ENCODE measurements around the gene CCDC57. TPM values are rescaled to one million over a fixed set of nuclear protein-coding genes. Genes with fewer than 3 reads are reported as not detected.

Gene CCDC57
- polyA plus RNA-seq, 1 donor = 45.6 TPM

GRCh38 chr17:82056729-82057621 is 155.7 kb downstream of the CCDC57 start:
- no peaks in the 10 kb centered on the region for H3K9me3 ChIP-seq (ENCODE audit: control insufficient read depth, low read depth, low read length)
- H3K27me3 ChIP-seq (ENCODE audit: control insufficient read depth, insufficient read depth, low read length) = no peaks in the 10 kb centered on the region
- H3K4me1 ChIP-seq (ENCODE audit: control insufficient read depth, insufficient read depth, low read length) = peaks cover 11% of the 10 kb centered on the region
- peaks cover 86% of the 10 kb centered on the region for H3K36me3 ChIP-seq (ENCODE audit: control insufficient read depth, insufficient read depth, low read length)
- H3K27ac ChIP-seq (ENCODE audit: low read length) = no peak overlapping the region
- DNase-seq = no peak
- H3K4me3 ChIP-seq (ENCODE audit: low read length) = no peak overlapping the region
- no CpG with 5 or more reads among the region's 29 CpGs for WGBS (ENCODE audit: insufficient coverage, low lambda C conversion rate)

DNA sequence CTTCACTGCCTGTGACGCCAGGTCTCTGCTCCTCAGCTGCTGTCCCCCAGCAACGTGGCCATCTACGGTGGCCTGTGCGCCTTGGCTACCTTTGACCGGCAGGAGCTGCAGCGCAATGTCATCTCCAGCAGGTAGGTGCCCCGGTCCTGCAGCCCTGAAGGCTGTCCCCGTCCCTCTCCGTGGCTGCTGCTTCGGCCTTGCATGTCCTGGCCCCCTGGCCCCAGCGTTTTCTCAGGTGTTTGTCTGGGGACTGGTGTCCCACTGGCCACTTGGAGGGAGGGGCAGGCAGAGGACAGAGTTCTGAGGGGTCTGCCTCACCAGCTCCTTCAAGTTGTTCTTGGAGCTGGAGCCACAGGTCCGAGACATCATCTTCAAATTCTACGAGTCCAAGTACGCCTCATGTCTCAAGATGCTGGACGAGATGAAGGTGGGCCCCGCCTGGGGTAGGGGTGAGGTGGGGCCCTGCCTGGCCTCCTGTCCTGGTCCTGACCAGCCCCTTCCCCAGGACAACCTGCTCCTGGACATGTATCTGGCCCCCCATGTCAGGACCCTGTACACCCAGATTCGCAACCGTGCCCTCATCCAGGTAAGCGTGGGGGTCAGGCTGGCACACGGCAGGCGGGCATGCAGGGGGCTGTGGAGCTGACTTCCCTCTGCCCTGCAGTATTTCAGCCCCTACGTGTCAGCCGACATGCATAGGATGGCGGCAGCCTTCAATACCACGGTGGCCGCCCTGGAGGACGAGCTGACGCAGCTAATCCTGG is 156.5 kb downstream of the CCDC57 start:
- no peak overlapping the region for H3K27ac ChIP-seq (ENCODE audit: low read length)
- no peak for DNase-seq
- peaks cover 11% of the 10 kb centered on the region for H3K4me1 ChIP-seq (ENCODE audit: control insufficient read depth, insufficient read depth, low read length)
- WGBS (ENCODE audit: insufficient coverage, low lambda C conversion rate) = no CpG with 5 or more reads among the region's 28 CpGs
- peaks cover 79% of the 10 kb centered on the region for H3K36me3 ChIP-seq (ENCODE audit: control insufficient read depth, insufficient read depth, low read length)
- no peaks in the 10 kb centered on the region for H3K9me3 ChIP-seq (ENCODE audit: control insufficient read depth, low read depth, low read length)
- no peaks in the 10 kb centered on the region for H3K27me3 ChIP-seq (ENCODE audit: control insufficient read depth, insufficient read depth, low read length)
- no peak overlapping the region for H3K4me3 ChIP-seq (ENCODE audit: low read length)

DNA sequence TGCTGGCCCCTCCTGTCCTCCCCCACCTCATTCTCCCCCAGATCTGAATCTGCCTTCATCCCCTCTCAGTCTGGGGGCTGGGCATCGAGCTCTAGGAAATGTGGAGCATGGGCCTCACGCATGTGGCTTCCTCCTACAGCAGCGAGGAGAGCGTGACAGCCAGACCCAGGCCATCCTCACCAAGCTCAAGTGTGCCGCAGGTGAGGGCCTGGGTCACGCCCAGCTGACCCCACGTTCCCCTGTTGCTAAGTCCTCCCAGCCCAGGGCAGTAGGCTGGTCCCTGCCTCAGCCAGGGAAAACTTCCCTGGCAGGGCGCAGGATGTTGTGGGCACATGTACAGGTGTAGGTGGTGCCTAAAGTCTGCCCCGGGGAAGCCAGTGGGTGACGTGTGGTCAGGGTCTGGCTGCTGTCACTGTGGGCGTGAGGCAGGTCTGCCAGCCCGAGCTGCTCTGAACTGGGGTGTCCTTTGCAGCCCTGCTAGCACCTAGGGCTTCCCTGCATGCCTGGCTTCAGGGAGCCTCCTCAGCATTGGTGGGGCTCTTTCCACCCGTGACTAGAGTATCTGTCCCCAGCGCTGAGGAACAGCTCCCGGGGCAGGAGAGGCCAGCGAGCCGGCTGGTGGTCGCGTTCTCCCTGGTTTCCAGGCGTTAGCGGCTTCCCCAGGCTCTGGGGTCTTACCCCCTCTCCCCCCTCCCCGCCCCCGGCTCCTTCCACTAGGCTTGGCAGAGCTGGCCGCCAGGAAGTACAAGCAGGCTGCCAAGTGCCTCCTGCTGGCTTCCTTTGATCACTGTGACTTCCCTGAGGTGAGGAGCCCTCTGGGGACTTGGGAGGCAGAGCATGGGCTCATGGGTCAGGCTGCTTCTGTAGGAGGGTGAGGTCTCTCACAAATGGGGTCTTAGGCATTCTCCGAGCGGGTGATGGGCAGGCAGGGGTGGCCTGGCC is 157.3 kb downstream of the CCDC57 start:
- no peak overlapping the region for H3K4me3 ChIP-seq (ENCODE audit: low read length)
- H3K27me3 ChIP-seq (ENCODE audit: control insufficient read depth, insufficient read depth, low read length) = no peaks in the 10 kb centered on the region
- H3K9me3 ChIP-seq (ENCODE audit: control insufficient read depth, low read depth, low read length) = no peaks in the 10 kb centered on the region
- WGBS (ENCODE audit: insufficient coverage, low lambda C conversion rate) = no CpG with 5 or more reads among the region's 26 CpGs
- H3K27ac ChIP-seq (ENCODE audit: low read length) = no peak overlapping the region
- H3K4me1 ChIP-seq (ENCODE audit: control insufficient read depth, insufficient read depth, low read length) = peaks cover 14% of the 10 kb centered on the region
- DNase-seq = no peak
- H3K36me3 ChIP-seq (ENCODE audit: control insufficient read depth, insufficient read depth, low read length) = peaks cover 72% of the 10 kb centered on the region

DNA sequence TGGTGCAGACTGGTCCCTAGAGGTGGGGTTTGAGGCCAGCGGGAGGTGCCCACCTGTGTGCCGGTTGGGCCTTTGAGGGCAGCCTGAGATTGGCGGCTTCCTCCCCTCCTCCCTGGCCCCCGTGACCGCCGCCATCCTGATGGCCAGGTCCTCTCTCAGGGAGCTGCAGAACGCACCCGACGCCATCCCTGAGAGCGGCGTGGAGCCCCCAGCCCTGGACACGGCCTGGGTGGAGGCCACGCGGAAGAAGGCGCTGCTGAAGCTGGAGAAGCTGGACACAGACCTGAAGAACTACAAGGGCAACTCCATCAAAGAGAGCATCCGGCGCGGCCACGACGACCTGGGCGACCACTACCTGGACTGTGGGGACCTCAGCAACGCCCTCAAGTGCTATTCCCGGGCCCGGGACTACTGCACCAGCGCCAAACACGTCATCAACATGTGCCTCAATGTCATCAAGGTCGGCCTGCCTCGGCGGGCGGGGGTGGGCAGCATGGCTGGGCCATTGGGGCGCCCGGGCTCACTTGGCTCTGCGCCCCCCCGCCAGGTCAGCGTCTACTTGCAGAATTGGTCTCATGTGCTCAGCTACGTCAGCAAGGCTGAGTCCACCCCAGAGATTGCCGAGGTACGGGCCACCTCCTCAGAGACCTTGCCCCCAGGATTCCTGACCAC is 158.2 kb downstream of the CCDC57 start:
- WGBS (ENCODE audit: insufficient coverage, low lambda C conversion rate) = no CpG with 5 or more reads among the region's 38 CpGs
- H3K4me3 ChIP-seq (ENCODE audit: low read length) = no peak overlapping the region
- H3K27ac ChIP-seq (ENCODE audit: low read length) = no peak overlapping the region
- H3K36me3 ChIP-seq (ENCODE audit: control insufficient read depth, insufficient read depth, low read length) = peaks cover 71% of the 10 kb centered on the region
- H3K9me3 ChIP-seq (ENCODE audit: control insufficient read depth, low read depth, low read length) = no peaks in the 10 kb centered on the region
- no peak for DNase-seq
- H3K27me3 ChIP-seq (ENCODE audit: control insufficient read depth, insufficient read depth, low read length) = no peaks in the 10 kb centered on the region
- peaks cover 18% of the 10 kb centered on the region for H3K4me1 ChIP-seq (ENCODE audit: control insufficient read depth, insufficient read depth, low read length)

GRCh38 chr17:82053556-82054263 is 158.9 kb downstream of the CCDC57 start:
- Histone ChIP-seq H3K27ac (ENCODE audit: low read length) (no peak overlapping the region), H3K4me1 (ENCODE audit: control insufficient read depth, insufficient read depth, low read length) (peaks cover 18% of the 10 kb centered on the region), H3K27me3 (ENCODE audit: control insufficient read depth, insufficient read depth, low read length) (no peaks in the 10 kb centered on the region), H3K9me3 (ENCODE audit: control insufficient read depth, low read depth, low read length) (no peaks in the 10 kb centered on the region), H3K4me3 (ENCODE audit: low read length) (no peak overlapping the region), H3K36me3 (ENCODE audit: control insufficient read depth, insufficient read depth, low read length) (peaks cover 72% of the 10 kb centered on the region)
- no CpG with 5 or more reads among the region's 28 CpGs for WGBS (ENCODE audit: insufficient coverage, low lambda C conversion rate)
- no peak for DNase-seq

GRCh38 chr17:82053130-82053529 is 159.5 kb downstream of the CCDC57 start:
- peak overlapping the region; percentile 73 for H3K4me3 ChIP-seq (ENCODE audit: low read length)
- WGBS (ENCODE audit: insufficient coverage, low lambda C conversion rate) = 100% methylated on average over 2 of the region's 19 CpGs
- H3K27ac ChIP-seq (ENCODE audit: low read length) = no peak overlapping the region
- no peak for DNase-seq
- no peaks in the 10 kb centered on the region for H3K27me3 ChIP-seq (ENCODE audit: control insufficient read depth, insufficient read depth, low read length)
- H3K4me1 ChIP-seq (ENCODE audit: control insufficient read depth, insufficient read depth, low read length) = peaks cover 18% of the 10 kb centered on the region
- H3K36me3 ChIP-seq (ENCODE audit: control insufficient read depth, insufficient read depth, low read length) = peaks cover 72% of the 10 kb centered on the region
- H3K9me3 ChIP-seq (ENCODE audit: control insufficient read depth, low read depth, low read length) = no peaks in the 10 kb centered on the region

GRCh38 chr17:82052638-82053059 is 160.0 kb downstream of the CCDC57 start:
- H3K4me3 ChIP-seq (ENCODE audit: low read length) = peak overlapping the region; percentile 73
- no peak for DNase-seq
- H3K4me1 ChIP-seq (ENCODE audit: control insufficient read depth, insufficient read depth, low read length) = peaks cover 18% of the 10 kb centered on the region
- H3K27ac ChIP-seq (ENCODE audit: low read length) = no peak overlapping the region
- WGBS (ENCODE audit: insufficient coverage, low lambda C conversion rate) = no CpG with 5 or more reads among the region's 19 CpGs
- H3K27me3 ChIP-seq (ENCODE audit: control insufficient read depth, insufficient read depth, low read length) = no peaks in the 10 kb centered on the region
- H3K36me3 ChIP-seq (ENCODE audit: control insufficient read depth, insufficient read depth, low read length) = peaks cover 72% of the 10 kb centered on the region
- H3K9me3 ChIP-seq (ENCODE audit: control insufficient read depth, low read depth, low read length) = no peaks in the 10 kb centered on the region

GRCh38 chr17:82051776-82052637 is 160.6 kb downstream of the CCDC57 start, which contains the start of the genes GPS1 and RFNG:
Gene GPS1 (plus strand): TSS chr17:82051898. CDS start chr17:82051932, 34 bp downstream.
Gene RFNG (minus strand): TSS chr17:82051811. CDS start chr17:82051766, 45 bp downstream.
- peak; percentile 56 to 79 for DNase-seq
- WGBS (ENCODE audit: insufficient coverage, low lambda C conversion rate) = no CpG with 5 or more reads among the region's 94 CpGs
- Histone ChIP-seq H3K9me3 (ENCODE audit: control insufficient read depth, low read depth, low read length) (no peaks in the 10 kb centered on the region), H3K4me3 (ENCODE audit: low read length) (peak within 1 kb of the TSS; percentile 73), H3K36me3 (ENCODE audit: control insufficient read depth, insufficient read depth, low read length) (peaks cover 72% of the 10 kb centered on the region), H3K27ac (ENCODE audit: low read length) (no peak within 1 kb of the TSS), H3K27me3 (ENCODE audit: control insufficient read depth, insufficient read depth, low read length) (no peaks in the 10 kb centered on the region), H3K4me1 (ENCODE audit: control insufficient read depth, insufficient read depth, low read length) (peaks cover 18% of the 10 kb centered on the region)

Data from large intestine (tissue), 3 donors.